Measurements from ENCODE around the gene ANKRD55. TPM values are rescaled to one million over a fixed set of nuclear protein-coding genes. Genes with fewer than 3 reads are reported as not detected.

The ANKRD55 gene
- total and polyA plus RNA-seq, 2 donors (not counting 3 experiments of a cell fraction or from before 2014, with no cell fraction given) = 1.4 to 2.1 TPM

GRCh38 chr5:56232538-56232937, 592 bp downstream of the ANKRD55 start:
- BruUV-seq (replicated peaks) = no TSS peak

More at GRCh38 chr5:56232538-56232937, 592 bp downstream of the ANKRD55 start:
- intact Hi-C loops (cut with micrococcal nuclease) = no loop called here
- ChIA-PET CTCF (no interaction called here), POLR2A (no interaction called here)
- no peaks in the 10 kb centered on the region for H3K79me2 ChIP-seq (ENCODE audit: control insufficient read depth, insufficient read depth, low read length)
- no peak overlapping the region for H3K9ac ChIP-seq (replicated peaks; ENCODE audit: extremely low read depth, insufficient read depth, low read length)
- no peak overlapping the region for H3K4me2 ChIP-seq (ENCODE audit: insufficient read depth, low read length)
- DNase-seq (ENCODE audit: low read depth, low spot score) (no peak), FAIRE-seq (no peak)
- H3K9me3 ChIP-seq (replicated peaks; ENCODE audit: control insufficient read depth, insufficient read depth, low read length) = no peaks in the 10 kb centered on the region
- H2AFZ ChIP-seq (ENCODE audit: low read depth, low read length) = no peak overlapping the region
- no peaks in the 10 kb centered on the region for H3K9me1 ChIP-seq (replicated peaks; ENCODE audit: control insufficient read depth, extremely low read depth, insufficient read depth, low read length)
- peaks cover 2% of the 10 kb centered on the region for H3K4me1 ChIP-seq (ENCODE audit: control insufficient read depth, extremely low read depth, insufficient read depth, low read length)
- H3K27me3 ChIP-seq (ENCODE audit: control insufficient read depth in 2 of 2, insufficient read depth in 2 of 2, low read length in 2 of 2) = no peaks in the 10 kb centered on the region
- no peaks in the 10 kb centered on the region for H3K36me3 ChIP-seq (ENCODE audit: control insufficient read depth in 2 of 2, extremely low read depth in 1 of 2, insufficient read depth in 2 of 2, low read length in 2 of 2)
- H3K27ac ChIP-seq (ENCODE audit: insufficient read depth, low read depth, low read length) = no peak overlapping the region
- H4K20me1 ChIP-seq (replicated peaks; ENCODE audit: control insufficient read depth, extremely low read depth, insufficient read depth, low read length) = no peaks in the 10 kb centered on the region
- dilution Hi-C loops (cut with MboI; ENCODE audit: extremely low pct_ligation_motif_present, low sequenced_read_pairs) = no loop called here
- no peak overlapping the region for H3K4me3 ChIP-seq (replicated peaks in 1 of 3; ENCODE audit: insufficient read depth in 1 of 3, low read depth in 1 of 3, low read length in 3 of 3)
- TF ChIP-seq JUN (IDR thresholded peaks at IDR 0.05; ENCODE audit: borderline replicate concordance, insufficient read depth, insufficient read length, low read depth) (no peak), POLR2A (IDR thresholded peaks at IDR 0.05; ENCODE audit: low read depth, low read length) (no peak), MYC (IDR thresholded peaks at IDR 0.05; ENCODE audit: low read depth, low read length) (no peak), MAX (IDR thresholded peaks at IDR 0.05; ENCODE audit: insufficient read depth, insufficient read length) (no peak), POLR2AphosphoS5 (IDR thresholded peaks at IDR 0.05; ENCODE audit: insufficient read depth, low read depth, low read length) (no peak), CTCF (IDR thresholded peaks at IDR 0.05; ENCODE audit: extremely low read depth in 1 of 2, insufficient read depth in 1 of 2, low read depth in 1 of 2, low read length in 2 of 2) (no peak), GATA2 (IDR thresholded peaks at IDR 0.05; ENCODE audit: insufficient read depth, insufficient read length, low read depth, low read length) (no peak), FOS (IDR thresholded peaks at IDR 0.05; ENCODE audit: borderline replicate concordance, insufficient read depth, low read length) (no peak), EZH2 (IDR thresholded peaks at IDR 0.05; ENCODE audit: borderline replicate concordance, low read depth, low read length, severe bottlenecking) (no peak)

All from endothelial cell of umbilical vein (primary cell).